ELR (cell line): Measurements from ENCODE around the gene RASGRF1.
"Not testable (repeated sequence)": the region's sequence is repeated elsewhere in the genome, so short reads cannot be mapped to it uniquely, and the experiment has no call there.

Source experiments
- DNase-seq: peaks from one replicate; pipeline ENCODE4 v3.0.0-alpha.2; 2015; ENCODE audit warnings: low read depth

RASGRF1 gene

DNA sequence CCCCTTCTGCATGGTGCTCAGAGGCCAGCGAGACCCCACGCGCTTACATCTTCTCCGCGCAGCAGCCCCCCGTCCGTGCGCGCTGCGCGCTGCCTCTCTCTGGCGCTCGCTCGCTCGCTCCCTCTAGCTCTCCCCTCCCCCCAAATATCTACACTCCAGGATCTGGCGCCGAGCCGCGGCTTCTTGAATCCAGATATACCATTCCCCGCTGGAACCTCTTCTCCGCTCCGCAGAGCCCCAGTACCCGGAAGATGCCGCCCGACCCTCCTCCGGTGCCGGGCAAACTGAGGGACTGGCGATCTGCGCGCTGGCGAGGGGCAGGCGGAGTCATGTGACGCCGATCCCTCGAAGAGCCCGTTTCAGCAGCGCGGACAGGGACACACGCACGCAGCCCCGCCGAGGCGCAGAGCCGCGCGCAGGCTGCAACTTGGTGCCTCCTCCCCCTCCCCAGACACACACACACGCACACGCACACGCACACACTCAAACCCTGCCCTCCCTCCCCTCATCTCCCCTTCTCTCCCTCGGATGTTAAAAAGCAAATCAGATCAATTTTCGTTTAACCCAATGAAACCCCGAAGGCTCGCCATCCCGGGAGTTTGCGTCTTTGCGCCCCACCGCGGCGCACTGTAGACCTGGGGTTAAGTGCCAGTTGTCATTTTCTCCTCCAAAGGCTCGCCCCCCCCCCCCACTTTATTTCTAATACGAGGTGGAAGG, at the start of gene RASGRF1:
Gene RASGRF1, minus strand, starts transcription at position 294 of the 717 bp plus-strand sequence. Its CDS starts 282 bp downstream, at position 12.
- peak; percentile 6 for DNase-seq

DNA sequence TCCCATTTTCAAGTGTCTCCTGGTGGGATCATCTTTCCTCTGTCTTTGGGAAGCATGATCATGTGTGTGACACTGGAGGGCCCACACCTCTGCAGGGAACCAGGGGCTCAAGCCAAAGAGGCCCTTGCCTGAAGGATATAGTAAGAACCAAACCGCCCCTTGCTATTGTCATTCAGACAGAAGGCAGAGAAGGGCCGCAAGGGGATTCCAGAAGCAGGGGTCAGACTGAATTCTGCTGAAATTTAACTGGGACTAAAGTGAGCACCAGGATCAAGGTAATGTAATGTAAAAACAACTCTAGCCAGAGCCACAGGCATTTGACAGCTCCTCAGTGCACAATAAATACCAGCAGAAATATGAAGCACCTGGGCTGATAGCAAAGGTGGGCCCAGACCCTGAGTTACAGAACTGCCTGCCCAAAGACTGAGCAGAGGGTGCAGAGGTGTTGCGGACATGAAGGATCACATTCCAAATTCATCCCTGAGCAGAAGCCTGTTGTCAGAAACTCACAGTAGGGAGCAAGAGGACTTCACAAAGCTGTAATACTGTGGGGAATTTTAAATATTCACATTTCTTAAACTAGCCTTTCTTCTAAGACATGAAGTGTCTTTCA, 46.0 kb upstream of the RASGRF1 start:
- no peak for DNase-seq

DNA sequence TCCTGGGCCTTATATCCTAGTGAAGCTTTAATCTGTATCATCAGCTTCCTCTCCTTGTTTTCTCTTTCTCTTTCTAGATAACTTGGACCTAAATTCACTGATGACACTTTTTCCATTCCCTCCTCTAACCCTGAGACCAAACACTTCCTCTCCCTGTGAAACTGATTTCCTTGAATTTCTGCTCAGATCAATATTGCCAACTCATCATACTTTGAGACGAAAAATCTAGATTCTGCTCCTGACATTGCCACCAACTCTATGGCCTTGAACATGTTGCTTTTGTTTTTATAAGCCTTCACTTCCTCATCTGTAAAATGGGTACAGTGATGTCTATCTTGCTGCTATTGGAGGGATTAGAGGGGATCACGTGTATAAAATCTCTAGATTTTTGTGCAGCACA, 42.7 kb upstream of the RASGRF1 start:
- DNase-seq: no peak

DNA sequence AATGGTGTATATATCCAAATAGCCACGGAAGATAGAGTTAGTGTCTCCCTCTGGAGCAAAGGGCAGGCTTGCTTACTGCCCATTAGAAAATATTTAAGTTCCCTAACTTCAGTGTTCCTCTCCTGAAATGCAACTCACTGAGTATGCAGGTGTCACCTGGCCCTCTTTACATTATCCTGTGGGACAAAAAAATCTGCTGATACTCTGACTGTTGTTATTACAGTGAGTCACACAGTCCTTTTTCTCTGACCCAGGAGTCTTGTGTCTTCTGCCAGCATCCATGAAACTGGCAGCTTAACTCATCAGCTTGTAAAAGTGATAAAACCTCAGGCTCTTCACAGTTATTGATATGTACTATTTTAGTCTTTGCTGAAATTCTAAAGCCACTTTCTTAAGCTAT, 42.2 kb upstream of the RASGRF1 start:
- no peak for DNase-seq

- no peak for DNase-seq
Measured at GRCh38 chr15:79132361-79132760, 41.8 kb upstream of the RASGRF1 start.

DNA sequence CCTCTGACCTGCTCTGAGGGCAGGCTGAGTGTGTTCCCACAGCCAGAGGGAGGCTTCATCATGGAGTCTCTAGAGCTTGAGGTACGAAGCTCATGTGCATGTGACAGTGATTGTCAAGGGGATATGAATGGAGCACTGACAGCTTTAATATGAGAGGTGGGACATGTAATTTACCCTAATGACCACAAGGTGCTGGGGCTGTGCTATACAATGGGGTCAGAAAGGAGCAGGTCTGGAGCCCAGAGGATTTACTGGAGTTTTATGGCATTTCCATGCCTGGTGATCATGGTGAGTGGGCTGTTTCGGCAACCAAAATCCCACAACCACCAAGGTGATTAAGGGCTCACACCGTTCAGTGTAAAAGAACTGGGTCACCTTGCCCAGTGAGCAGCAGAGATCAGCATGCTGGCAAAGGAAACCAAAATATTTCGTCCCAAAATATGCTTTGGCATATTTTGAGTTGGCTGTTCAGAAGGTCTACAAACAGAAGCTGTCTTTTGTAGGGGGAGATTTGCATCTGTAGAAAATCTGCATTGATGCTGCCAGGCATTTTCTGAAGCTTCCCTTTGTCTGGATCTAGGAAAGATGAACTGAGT, 40.1 kb upstream of the RASGRF1 start:
- peak; percentile 13 for DNase-seq

- no peak for DNase-seq
Measured at GRCh38 chr15:79129235-79129634, 38.7 kb upstream of the RASGRF1 start.

DNA sequence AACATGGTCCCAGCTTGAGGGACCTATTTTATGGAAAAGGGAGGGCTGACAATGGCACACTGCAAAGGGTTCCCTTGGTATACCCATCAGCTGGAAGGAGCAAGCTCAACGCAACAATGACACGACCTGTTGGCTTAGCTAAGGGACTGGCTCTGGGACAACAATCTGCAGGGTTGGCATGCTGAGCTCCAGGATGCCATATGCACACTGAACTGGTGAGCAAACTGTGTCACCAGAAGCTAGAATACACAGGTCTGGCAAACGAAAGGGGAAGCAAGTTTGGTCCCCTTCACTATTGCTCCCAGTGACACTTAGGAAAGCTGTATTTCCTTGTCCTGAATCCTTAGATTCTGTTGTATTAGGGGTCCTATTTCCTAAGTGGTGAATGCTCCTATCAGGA, 38.0 kb upstream of the RASGRF1 start:
- DNase-seq: no peak

- no peak for DNase-seq
Measured at GRCh38 chr15:79124388-79124787, 33.8 kb upstream of the RASGRF1 start.

DNA sequence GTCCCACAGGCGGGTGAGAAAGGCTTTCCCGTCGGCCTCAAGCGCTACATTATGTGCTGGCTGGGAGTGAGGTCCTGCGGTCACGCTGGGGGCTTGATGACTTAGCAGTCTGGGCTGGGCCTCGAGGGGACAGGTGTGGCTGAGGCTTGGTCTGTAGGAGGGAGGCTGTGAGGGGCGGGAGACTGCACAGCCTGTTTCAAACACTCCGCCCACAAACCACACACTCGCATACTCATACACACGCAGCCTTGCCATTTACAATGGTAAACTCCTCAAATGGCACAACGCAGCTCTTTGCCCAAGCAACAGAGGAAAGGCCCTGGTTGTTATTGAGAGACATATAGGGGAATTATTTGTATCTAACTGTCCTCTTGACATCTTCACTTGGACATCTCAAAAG, 32.4 kb upstream of the RASGRF1 start:
- DNase-seq: no peak

DNA sequence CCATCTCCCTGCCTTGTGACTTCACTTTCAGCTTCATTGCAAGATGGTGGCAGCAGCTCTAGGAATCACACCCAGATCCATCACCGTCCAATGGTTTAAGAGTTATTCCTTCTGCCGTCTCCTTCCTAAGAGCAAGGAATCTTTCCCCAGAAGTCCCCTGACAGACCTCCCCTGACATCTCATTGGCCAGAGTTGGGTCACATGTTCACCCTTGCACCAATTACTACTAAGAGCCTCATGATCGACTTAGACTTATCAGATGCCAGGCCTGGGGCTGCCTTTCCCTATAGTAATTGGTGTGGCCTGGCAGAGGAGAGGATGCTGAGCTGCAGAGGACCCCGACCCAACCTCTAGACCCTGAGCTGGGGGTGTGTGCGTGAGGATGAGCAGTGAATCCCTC, 31.8 kb upstream of the RASGRF1 start:
- DNase-seq: no peak

GRCh38 chr15:79121571-79121970, 31.0 kb upstream of the RASGRF1 start:
- no peak for DNase-seq

DNA sequence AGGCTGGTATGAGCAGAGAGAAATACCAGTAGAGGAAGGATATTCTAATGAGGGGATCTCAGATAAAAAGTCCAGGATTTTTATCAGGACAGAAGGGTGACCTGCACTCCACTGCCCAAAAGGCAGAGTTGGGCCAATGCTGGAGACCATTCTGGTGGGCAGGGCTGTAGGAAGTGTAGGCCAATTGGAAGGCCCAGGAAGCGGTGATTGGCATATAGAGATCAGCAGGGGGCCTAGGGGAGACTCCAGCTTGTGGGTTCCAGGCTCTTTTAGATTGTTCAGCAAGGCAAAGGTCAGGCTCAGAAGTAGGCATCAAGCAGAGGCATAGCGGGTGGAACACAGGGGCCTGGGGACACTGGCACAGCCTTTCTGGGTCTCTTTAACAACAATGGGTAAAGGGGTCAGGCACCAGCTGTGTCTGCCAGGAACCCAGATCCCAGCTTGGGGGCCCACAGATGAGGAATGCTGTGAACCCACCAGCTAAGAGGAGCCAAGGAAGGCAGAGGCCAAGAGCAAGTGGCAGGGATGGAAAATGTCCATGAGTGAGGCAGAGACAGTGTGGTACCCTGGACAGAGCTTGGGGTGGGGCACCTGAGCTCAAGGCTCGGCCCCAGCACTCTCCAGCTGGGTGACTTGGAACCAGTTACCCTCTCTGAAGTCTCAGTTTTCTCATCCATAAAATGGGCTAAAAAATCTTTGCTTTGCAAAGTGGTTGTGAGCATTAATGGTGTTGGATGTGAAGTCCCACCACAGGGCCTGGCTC, 27.0 kb upstream of the RASGRF1 start:
- no peak for DNase-seq

DNA sequence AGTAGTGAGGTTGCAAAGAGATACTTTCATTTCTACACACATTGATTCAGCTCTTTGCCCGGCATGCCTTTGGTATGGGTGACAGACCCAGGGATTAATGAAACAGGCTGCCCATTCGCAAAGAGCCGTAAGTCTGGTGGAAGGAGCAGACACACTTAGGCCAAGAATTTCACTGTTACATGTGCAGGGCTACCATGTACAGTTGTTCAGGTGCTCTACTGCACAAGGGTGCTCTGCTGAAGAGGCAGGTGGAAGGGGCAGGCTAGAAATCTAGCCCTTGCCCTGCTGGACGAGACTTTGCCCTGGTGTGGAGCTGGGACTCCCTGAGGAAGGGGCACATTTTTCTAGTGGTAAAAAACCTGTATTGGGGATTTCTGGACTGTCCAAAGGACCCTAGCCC, 26.2 kb upstream of the RASGRF1 start:
- DNase-seq: no peak

- DNase-seq: no peak
Measured at GRCh38 chr15:79115986-79116665, 25.5 kb upstream of the RASGRF1 start.

- DNase-seq: no peak
Measured at GRCh38 chr15:79113831-79114230, 23.3 kb upstream of the RASGRF1 start.

DNA sequence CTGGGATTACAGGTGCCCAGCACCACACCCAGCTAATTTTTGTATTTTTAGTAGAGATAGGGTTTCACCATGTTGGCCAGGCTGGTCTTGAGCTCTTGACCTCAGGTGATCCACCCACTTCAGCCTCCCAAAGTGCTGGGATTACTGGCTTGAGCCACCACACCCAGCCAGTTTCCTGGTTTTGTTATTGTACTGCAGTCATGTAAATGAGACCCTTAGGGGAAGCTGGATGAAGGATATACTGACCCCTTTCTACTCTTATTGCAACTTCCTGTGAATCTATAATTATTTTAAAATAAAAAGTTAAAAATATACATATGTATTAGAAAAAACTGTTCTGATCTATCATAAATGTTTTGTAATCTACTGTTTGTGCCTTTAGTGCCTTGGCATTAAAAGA, 20.8 kb upstream of the RASGRF1 start:
- DNase-seq: not testable (repeated sequence)

DNA sequence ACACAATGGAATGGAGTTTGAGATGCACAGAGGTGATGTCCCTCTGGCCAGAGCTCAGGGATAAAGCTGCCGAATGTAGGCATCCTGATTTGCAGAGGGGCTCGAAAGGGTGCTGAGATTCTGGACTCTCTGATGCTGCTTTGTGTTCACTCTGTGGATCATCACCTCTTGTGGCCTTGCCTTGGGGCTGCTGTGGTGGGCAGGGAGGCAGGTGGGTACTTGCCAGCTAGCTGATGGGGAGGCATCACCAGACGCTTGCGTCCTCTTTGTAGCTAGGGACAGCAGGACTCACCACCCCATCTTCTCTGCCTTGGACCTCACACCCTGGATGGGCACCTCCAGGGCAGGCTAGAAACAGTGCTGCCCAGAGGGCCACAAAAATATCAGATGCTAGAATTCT, 14.6 kb upstream of the RASGRF1 start:
- no peak for DNase-seq

DNA sequence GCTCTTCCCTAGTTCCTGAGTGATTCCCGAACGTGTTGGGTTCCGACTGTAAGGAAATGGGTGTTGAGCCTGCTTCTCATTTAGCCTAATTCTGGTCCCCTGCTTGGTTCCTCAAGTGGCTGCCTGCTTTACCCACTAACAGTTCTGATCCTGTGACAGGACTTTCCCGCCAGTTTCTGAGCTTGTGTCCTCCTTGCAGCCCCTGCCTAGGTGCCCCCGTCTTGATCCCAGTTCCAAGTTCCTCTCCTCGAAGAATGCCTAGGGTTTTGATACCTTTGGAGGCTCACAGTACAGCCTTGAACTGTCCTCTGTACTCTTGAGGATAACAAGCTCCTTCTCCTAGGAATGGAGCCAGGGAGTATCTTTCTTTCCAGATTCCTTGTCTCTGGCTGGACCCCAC, 12.0 kb upstream of the RASGRF1 start:
- DNase-seq: no peak

DNA sequence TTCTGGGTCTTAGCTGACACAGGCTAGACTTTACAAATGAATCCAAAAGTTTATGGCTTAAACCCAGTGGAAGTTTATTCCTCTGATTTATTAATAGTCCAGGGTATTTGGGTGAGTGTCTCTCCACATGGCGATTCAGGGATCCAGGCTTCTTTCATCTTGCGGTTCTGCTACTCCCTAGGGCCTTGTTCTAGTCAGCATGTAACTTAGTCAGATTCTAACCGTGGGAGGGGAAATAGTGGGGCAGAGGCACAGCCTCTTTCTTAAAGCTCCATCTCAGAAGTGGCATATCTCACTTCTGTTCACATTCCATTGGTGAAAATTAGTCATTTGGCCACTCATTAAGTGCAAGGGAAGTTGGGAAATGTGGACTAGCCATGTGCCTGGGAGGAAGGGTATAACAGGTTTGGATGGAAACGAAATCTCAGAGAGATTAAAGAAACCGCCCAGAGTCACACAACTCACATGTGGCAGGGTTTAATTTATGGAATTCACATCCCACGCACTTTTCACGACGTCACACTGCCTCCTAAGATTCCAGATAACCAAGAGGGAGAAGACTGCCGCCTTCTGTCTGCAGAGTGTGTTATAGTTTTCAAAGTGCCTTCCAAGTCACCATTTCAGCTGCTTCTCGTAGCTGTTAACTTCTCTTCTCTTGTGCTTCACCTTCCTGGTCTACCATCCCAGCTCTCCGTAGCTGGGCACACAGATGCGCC, 11.4 kb upstream of the RASGRF1 start:
- DNase-seq: no peak

DNA sequence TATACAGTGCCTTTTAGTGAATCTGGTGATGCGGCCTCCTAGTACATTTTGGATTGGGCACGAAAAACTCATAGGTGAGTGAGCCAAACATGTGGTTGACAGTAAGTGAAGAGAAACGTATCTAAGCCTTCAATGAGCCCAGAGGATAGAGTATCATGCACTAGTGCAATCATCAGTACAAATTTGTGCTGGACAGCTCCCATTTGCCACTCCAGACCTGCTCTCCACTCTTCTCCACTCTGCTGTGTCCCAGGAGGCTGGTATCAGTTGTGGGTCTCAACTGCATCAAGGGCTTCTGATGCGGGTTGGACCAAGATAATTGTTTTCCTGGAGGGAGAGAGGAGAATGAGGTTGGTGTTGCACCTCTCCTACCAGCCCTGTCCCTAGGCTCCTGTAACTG, 9.1 kb upstream of the RASGRF1 start:
- no peak for DNase-seq

DNA sequence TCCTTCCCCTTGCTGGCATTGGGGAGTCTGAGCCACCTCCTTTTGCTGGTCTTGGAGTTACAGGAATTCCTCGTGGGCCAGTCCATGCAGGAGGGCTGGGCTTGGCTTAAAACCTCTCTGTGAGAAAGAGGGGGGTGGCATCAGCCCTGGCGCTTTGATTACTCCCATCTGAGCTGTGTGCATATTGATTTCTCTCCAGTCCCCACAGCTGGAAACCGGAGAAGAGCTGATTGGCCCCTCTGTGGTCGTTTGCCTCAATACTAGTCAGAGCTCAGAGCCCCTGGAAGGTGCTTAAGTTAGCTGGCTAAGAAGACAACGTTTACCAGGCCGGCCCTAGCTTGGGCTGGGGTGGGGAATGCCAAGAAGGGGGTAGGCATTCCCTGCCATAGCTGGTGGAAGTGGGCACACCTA, 4.0 kb upstream of the RASGRF1 start:
- no peak for DNase-seq
